Measurements from ENCODE around the gene WWC2. TPM values are rescaled to one million over a fixed set of nuclear protein-coding genes. Genes with fewer than 3 reads are reported as not detected.
A peak's percentile ranks its signal among the peaks of the same experiment; 100 is the strongest.

Gene WWC2
- 67.5 TPM for polyA plus RNA-seq (ENCODE audit: insufficient read length)
- long read RNA-seq, donor 1, full-length matches to known transcripts = 3 of 10 reads
- long read RNA-seq, donor 1, partial matches to known transcripts = 7 of 10 reads
- long read RNA-seq, donor 1, other reads (novel, unspliced or antisense) = 0 of 10 reads
- long read RNA-seq, donor 2, partial matches to known transcripts = 0 of 3 reads
- long read RNA-seq, donor 2, other reads (novel, unspliced or antisense) = 0 of 3 reads
- long read RNA-seq, donor 3, full-length matches to known transcripts = 3 of 3 reads
- long read RNA-seq, donor 3, partial matches to known transcripts = 0 of 3 reads
- long read RNA-seq, donor 3, other reads (novel, unspliced or antisense) = 0 of 3 reads
- long read RNA-seq, donor 4 = 0 reads
- long read RNA-seq, donor 5, full-length matches to known transcripts = 3 of 3 reads
- long read RNA-seq, donor 5, partial matches to known transcripts = 0 of 3 reads
- long read RNA-seq, donor 5, other reads (novel, unspliced or antisense) = 0 of 3 reads
- long read RNA-seq, donor 6, full-length matches to known transcripts = 4 of 4 reads
- long read RNA-seq, donor 6, partial matches to known transcripts = 0 of 4 reads
- long read RNA-seq, donor 6, other reads (novel, unspliced or antisense) = 0 of 4 reads
- long read RNA-seq, donor 7, partial matches to known transcripts = 0 of 3 reads
- long read RNA-seq, donor 7, other reads (novel, unspliced or antisense) = 0 of 3 reads
- long read RNA-seq, donor 8, full-length matches to known transcripts = 1 of 1 reads
- long read RNA-seq, donor 8, partial matches to known transcripts = 0 of 1 reads
- long read RNA-seq, donor 8, other reads (novel, unspliced or antisense) = 0 of 1 reads

DNA sequence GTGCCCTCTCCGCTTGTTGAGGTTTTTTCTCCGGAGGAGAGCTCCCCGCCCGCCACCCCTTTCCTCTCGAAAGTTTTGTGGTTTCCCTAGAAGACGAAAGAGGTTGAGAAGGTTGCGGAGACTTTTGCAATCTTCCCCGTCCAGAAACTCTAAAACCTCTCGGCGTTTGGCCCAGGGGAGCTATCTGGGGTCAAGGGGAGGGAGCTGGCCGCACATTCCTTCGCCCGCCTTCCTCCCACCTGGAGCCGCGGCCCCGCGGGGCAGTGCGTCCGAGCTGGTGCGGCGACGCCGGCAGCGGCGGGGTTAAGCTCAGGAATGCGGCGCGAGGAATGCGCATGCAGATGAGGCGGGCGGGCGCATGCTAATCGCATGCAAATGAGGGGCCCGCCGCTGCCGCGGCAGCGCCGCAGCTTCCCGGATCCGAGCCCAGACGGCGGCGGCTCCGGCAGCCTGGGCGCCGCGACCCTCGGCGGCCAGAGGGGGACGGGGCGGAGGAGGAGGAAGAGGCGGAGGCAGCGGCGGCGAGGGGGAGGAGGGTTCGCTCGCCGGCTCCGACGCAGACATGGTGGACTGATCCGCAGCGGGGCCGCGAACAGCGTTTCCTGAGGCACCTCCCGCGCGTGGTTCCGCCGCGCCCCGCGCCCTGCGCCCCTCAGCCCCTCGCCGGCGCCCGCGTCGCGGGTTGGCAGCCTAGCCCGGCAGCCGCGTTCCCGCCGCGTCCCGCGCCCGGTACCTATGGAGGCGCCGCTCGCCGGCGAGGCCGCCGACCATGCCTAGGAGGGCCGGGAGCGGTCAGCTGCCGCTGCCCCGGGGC is at the start of gene WWC2:
TSS of gene WWC2 (plus strand) at position 535 of the 814 bp plus-strand sequence. CDS start at position 770, 235 bp downstream.
- DNase-seq = peak; percentile 93

- no peak for DNase-seq
Observed at GRCh38 chr4:183053681-183054080, 45.4 kb upstream of the WWC2 start.

DNA sequence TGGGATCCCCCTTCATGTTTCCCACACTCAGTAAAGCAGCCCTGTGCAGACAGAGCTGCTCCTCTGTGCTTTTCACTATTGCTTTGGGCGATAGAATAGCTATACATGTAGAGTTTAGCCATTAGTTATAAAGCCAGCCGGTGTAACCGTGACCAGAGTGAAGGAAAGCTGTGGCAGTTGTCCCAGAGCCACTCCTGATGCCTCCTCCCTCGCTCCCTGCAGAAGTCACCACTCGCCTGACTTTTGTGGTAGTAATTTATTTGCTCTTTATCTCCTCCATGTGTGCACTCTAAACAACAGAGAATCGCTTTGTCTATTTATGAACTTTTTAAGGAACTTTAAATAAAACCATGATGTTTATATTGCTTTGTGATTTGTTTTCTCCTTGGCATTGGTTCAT is 41.8 kb upstream of the WWC2 start:
- no peak for DNase-seq

DNA sequence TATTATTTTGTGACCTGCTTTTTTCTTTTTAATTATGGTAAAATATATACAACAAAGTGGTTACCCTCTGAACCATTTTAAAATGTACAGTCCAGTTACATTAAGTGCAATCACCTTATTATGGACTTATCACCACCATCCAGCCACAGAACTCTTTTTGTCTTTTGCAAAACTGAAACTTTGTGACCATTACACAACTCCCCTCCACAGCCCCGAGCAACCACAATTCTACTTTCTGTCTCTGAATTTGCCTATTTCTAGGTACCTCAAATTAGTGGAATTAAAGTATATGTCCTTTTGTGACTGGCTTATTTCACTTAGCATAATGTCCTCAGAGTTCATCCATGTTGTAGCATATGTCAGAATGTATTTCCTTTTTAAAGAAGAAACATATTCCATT is 39.3 kb upstream of the WWC2 start:
- no peak for DNase-seq

GRCh38 chr4:183068502-183068901 is 30.6 kb upstream of the WWC2 start:
- no peak for DNase-seq

DNA sequence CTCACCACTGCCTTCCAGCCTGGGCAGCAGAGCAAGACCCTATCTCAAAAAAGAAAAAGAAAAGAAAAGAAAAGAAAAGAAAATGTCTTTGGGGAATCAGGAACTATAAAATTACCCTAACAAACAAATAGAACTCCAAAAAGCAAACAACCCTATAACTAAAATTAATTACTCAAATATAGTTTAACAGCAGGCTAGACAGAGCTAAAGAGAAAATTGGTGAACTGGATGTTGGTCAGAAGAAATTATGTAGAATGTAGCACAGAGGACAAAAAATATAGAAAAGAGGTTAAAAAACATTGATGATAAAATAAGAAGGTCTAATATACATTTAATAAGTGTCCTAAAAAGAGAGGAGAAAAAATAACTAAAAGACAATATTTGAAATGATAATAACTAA is 27.8 kb upstream of the WWC2 start:
- DNase-seq = no peak

GRCh38 chr4:183072176-183072575 is 26.9 kb upstream of the WWC2 start:
- no peak for DNase-seq

DNA sequence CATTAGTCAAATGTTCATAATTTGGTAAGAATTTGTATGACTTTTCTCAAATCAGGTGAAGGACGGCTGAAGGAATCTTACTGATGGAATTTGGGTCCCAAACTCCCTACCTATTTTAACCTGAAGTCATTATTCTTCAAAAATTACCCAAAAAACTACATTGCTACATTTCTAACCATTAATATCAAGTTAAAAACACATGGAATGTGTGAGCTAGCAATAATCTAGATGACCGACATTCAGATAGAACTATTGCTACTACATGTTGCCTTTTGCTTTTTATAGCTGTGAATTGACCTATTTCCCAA is 25.3 kb upstream of the WWC2 start:
- no peak for DNase-seq

DNA sequence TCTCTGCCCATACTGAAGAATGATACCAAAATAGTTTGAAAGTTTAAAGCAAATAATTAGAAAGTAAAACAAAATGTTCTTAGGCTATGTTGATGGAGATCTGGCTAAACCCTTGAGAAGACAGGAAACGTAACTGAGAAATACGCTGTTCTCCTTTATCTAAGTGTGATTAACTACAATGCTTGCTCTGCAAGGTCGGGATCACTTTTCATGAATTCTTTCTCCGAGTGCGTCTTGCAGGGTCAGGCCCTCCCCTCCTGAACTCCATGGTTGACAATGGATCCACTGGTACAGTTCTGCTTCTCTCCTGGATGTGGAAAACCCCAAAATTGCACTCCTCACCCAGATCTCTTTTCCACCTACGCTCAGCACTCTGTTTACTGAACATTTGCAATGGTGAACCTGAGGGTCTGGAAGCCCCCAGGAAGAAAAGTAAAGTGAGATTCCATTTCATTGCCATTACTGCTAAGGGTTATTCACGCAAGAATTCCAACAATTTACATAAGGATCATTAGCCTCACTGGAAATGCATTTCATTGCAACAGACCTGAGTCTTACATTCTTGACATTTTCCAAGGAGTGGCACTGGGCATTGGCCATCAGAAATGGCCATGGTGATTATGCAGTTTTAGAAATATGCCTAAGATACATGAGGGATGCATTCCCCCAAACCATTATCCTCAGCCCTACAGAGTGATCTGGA is 24.6 kb upstream of the WWC2 start:
- no peak for DNase-seq

DNA sequence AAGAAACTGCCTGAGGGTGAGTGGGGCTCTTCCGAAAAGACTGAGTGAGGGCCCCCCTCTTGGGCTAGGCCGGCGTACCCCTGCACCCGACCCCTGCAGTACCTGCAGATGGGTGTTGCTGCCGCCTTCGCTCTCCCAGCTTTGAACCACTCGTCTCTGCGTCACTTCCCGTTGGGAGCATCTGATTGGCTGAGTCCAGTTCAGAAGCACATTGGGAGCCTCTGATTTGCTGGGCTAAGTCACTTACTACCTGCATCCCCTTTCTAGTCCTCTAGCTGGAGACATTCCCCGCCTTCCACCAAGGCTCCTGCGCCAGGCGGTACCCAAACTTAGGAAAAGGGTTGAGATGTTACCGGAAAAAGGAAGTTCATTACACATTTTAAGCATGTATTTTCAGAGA is 20.4 kb upstream of the WWC2 start:
- DNase-seq = no peak

GRCh38 chr4:183080372-183081115 is 18.5 kb upstream of the WWC2 start:
- no peak for DNase-seq

DNA sequence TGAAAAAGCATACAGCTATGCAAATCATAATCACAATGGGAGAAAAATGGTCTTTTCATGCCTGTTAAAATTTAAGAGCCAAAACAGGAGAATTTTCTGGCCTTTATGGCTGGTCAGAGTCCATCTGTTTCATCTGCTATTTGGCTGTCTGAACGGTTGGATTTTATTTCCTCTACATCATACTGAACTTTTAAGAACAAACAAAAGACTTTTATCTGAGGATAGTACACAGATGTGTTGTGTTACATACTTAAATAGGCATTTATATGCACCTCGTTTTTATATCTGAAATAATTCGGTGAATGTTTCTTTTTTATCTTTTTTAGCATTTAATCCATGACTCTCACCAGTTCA is 18.0 kb upstream of the WWC2 start:
- no peak for DNase-seq

GRCh38 chr4:183082053-183082452 is 17.0 kb upstream of the WWC2 start:
- no peak for DNase-seq

DNA sequence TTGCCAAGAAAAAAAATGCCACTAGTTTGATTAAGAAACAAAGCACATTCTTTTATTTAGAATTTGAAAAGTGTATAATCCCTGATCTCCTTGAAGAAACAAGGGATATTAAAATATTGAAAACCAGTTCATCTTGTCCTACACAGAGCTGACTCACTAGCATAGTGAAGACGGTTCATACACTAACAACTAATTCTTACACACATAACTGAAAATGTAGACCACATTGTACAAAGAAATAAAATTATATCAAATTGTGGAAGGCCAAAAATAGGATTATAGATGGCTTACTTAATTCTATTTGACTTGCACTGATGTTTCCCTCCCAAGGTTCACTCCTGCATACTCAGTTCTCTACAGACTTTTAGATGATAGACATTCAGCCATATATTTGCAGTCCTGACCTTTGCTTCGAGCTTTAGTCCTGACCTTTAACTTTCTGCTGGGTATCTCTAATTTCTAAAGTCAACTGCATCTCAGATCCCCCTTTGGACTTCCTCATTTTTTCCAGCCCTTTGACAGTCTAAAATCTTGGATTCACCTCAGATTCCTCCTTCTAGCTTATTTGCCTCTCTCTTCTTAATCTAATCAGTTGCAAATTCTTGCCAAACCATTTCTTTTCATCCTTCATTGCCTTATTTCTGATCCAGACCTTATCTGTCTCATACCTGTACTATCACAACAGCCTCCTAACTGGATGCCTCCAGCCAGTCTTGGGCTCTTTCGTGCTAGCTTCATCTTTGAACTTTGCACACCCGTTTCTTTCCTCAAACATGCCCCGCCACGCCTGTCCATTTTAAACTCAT is 4.5 kb upstream of the WWC2 start:
- no peak for DNase-seq

- no peak for DNase-seq
Observed at GRCh38 chr4:183095199-183095512, 3.9 kb upstream of the WWC2 start.

GRCh38 chr4:183096276-183096965 is 2.6 kb upstream of the WWC2 start:
- DNase-seq = no peak

DNA sequence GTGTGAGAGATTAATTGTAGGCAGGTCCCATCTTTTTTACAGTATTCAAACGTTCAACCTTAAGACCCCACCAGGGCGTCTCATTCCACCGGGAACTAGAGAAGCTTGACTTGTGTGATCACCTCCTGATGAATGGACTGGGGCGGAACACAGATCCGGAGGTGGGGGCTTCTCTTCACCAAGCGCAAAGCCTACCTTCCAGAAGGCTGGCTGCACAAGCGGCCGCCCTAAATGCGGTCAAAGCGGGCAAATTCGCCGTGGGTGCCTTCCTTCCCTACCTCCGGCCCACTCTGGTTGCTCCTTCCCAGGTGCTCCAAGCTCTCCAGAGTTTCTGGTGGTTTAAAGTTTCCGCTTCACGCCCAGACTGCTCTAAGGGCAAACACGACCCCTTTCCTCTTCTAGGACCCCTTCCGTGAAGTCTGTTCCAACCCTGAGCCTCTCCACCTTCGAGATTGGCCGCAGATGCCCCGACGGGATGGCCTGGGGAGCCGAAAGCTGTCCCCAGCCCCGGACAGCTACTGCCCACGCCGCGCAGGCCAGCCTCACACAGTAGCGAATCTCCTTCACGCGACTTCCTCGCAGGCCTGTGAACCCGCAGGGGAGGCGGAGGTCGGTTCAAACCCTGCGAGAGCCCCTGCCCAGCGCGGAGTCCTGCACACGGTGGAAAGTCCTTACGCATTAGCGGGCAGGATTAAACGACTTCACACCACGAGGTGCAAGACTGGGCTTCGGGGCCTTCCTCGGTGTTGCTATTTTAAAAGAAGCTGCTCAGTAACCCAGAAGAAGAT is 1.6 kb upstream of the WWC2 start:
- no peak for DNase-seq

- DNase-seq = no peak
Observed at GRCh38 chr4:183098019-183098722, 886 bp upstream of the WWC2 start.
